H9 (cell line): ENCODE measurements around the gene BCAS3. TPM values are rescaled to one million over a fixed set of nuclear protein-coding genes. Genes with fewer than 3 reads are reported as not detected.

Experiments used
- DNase-seq: peaks from one replicate; pipeline ENCODE4 v3.0.0-alpha.2; 2017
- H2AFZ ChIP-seq: one replicate; pipeline ENCODE4 v1.6.1; 2013; ENCODE audit warnings: mild to moderate bottlenecking, low read length, control low read depth, moderate library complexity
- H2AK5ac ChIP-seq: 2 replicates; pipeline ENCODE4 v1.6.1; 2013; ENCODE audit warnings: low read length, control low read depth, mixed read lengths; ENCODE audit not compliant: insufficient read length
- H2BK120ac ChIP-seq: one replicate; pipeline ENCODE4 v1.6.1; 2013; ENCODE audit warnings: low read depth, mild to moderate bottlenecking, low read length, control low read depth, inconsistent platforms; ENCODE audit not compliant: poor library complexity, severe bottlenecking
- H2BK12ac ChIP-seq: 2 replicates; pipeline ENCODE4 v1.6.1; 2013; ENCODE audit warnings: low read length, control low read depth, mixed read lengths, low read depth; ENCODE audit not compliant: insufficient read length
- H2BK15ac ChIP-seq: 2 replicates; pipeline ENCODE4 v1.6.1; 2013; ENCODE audit warnings: low read depth, low read length, control low read depth
- H2BK20ac ChIP-seq: one replicate; pipeline ENCODE4 v1.6.1; 2013; ENCODE audit warnings: low read depth, mild to moderate bottlenecking, low read length, control low read depth, inconsistent platforms; ENCODE audit not compliant: poor library complexity, severe bottlenecking
- H2BK5ac ChIP-seq: 2 replicates; pipeline ENCODE4 v1.6.1; 2013; ENCODE audit warnings: low read length, control low read depth, mixed read lengths; ENCODE audit not compliant: insufficient read length
- H3K14ac ChIP-seq: 2 replicates; pipeline ENCODE4 v1.6.1; 2013; ENCODE audit warnings: low read length, control low read depth; ENCODE audit not compliant: insufficient read depth
- H3K18ac ChIP-seq: 2 replicates; pipeline ENCODE4 v1.6.1; 2013; ENCODE audit warnings: low read depth, mild to moderate bottlenecking, mixed read lengths, low read length, control low read depth; ENCODE audit not compliant: insufficient read length
- H3K23ac ChIP-seq: 2 replicates; pipeline ENCODE4 v1.6.1; 2013; ENCODE audit warnings: low read length, control low read depth, mixed read lengths, low read depth; ENCODE audit not compliant: insufficient read length
- H3K23me2 ChIP-seq: 2 replicates; pipeline ENCODE4 v1.6.1; 2013; ENCODE audit warnings: low read depth, mild to moderate bottlenecking, mixed read lengths, low read length, control low read depth; ENCODE audit not compliant: insufficient read length, poor library complexity, severe bottlenecking
- H3K27ac ChIP-seq: 2 replicates; pipeline ENCODE4 v1.5.1; 2013; ENCODE audit warnings: low read length, control low read depth, mixed read lengths, low read depth; ENCODE audit not compliant: insufficient read length
- H3K27me3 ChIP-seq: 2 replicates; pipeline ENCODE4 v1.6.1; 2013; ENCODE audit warnings: low read length, control low read depth, inconsistent platforms; ENCODE audit not compliant: insufficient read depth
- H3K4ac ChIP-seq: 2 replicates; pipeline ENCODE4 v1.6.1; 2013; ENCODE audit warnings: low read depth, mild to moderate bottlenecking, control low read depth, inconsistent platforms, low read length, moderate library complexity
- H3K4me1 ChIP-seq: 2 replicates; pipeline ENCODE4 v1.6.1; 2013; ENCODE audit warnings: low read length, control low read depth, inconsistent platforms; ENCODE audit not compliant: insufficient read depth
- H3K4me2 ChIP-seq: 2 replicates; pipeline ENCODE4 v1.6.1; 2013; ENCODE audit warnings: low read length, control low read depth, mixed read lengths; ENCODE audit not compliant: insufficient read length, insufficient read depth
- H3K56ac ChIP-seq: 2 replicates; pipeline ENCODE4 v1.6.1; 2013; ENCODE audit warnings: low read depth, mild to moderate bottlenecking, mixed read lengths, low read length, control low read depth; ENCODE audit not compliant: insufficient read length
- H3K79me1 ChIP-seq: 2 replicates; pipeline ENCODE4 v1.6.1; 2013; ENCODE audit warnings: low read depth, mild to moderate bottlenecking, moderate library complexity, low read length, control low read depth, inconsistent platforms; ENCODE audit not compliant: insufficient read depth, poor library complexity, severe bottlenecking
- H3K79me2 ChIP-seq: 2 replicates; pipeline ENCODE4 v1.6.1; 2013; ENCODE audit warnings: low read length, control low read depth, inconsistent platforms; ENCODE audit not compliant: insufficient read depth
- H3K9ac ChIP-seq: 2 replicates; pipeline ENCODE4 v1.6.1; 2013; ENCODE audit warnings: low read length, control low read depth, mixed read lengths; ENCODE audit not compliant: insufficient read length; ENCODE audit errors: extremely low read depth
- H3K9me3 ChIP-seq: one replicate; pipeline ENCODE4 v1.6.1; 2013; ENCODE audit warnings: low read depth, low read length, inconsistent platforms; ENCODE audit not compliant: control insufficient read depth
- H3T11ph ChIP-seq: one replicate; pipeline ENCODE4 v1.6.1; 2013; ENCODE audit warnings: mild to moderate bottlenecking, low read length, control low read depth, inconsistent platforms
- H4K20me1 ChIP-seq: one replicate; pipeline ENCODE4 v1.6.1; 2013; ENCODE audit not compliant: control insufficient read depth, insufficient read length, insufficient read depth
- H4K5ac ChIP-seq: 2 replicates; pipeline ENCODE4 v1.6.1; 2013; ENCODE audit warnings: low read depth, mild to moderate bottlenecking, mixed read lengths, low read length, control low read depth; ENCODE audit not compliant: insufficient read length
- H4K8ac ChIP-seq: replicated peaks from 2 replicates; pipeline ENCODE4 v1.6.1; 2013; ENCODE audit warnings: low read length, control low read depth, mixed read lengths, low read depth; ENCODE audit not compliant: insufficient read length
- H4K91ac ChIP-seq: 2 replicates; pipeline ENCODE4 v1.6.1; 2013; ENCODE audit warnings: low read depth, mild to moderate bottlenecking, moderate library complexity, mixed read lengths, low read length, control low read depth; ENCODE audit not compliant: insufficient read length
- H3K27ac Mint-ChIP-seq, 3 experiments: 2 replicates in 2 of 3; 3 replicates in 1 of 3; pipeline ENCODE4 v1.8.0; 2020 to 2021; ENCODE audit warnings: mixed read lengths in 3 of 3, mild to moderate bottlenecking in 1 of 3, moderate library complexity in 1 of 3
- H3K27me3 Mint-ChIP-seq: 2 replicates; pipeline ENCODE4 v1.8.0; 2021; ENCODE audit warnings: low read depth, mild to moderate bottlenecking, moderate library complexity, mixed read lengths
- H3K36me3 Mint-ChIP-seq, 3 experiments: 2 replicates in 2 of 3; 3 replicates in 1 of 3; pipeline ENCODE4 v1.8.0; 2020 to 2021; ENCODE audit warnings: low read depth in 3 of 3, mixed read lengths in 3 of 3; ENCODE audit not compliant: insufficient read depth in 1 of 3
- H3K4me1 Mint-ChIP-seq, 2 experiments: 2 replicates each; pipeline ENCODE4 v1.8.0; 2020; ENCODE audit warnings: mixed read lengths in 2 of 2
- H3K4me3 Mint-ChIP-seq, 2 experiments: 2 replicates in 1 of 2; 3 replicates in 1 of 2; pipeline ENCODE4 v1.8.0; 2020 to 2021; ENCODE audit warnings: mild to moderate bottlenecking in 2 of 2, mixed read lengths in 2 of 2, moderate library complexity in 1 of 2
- H3K9me3 Mint-ChIP-seq, 2 experiments: 2 replicates in 1 of 2; 3 replicates in 1 of 2; pipeline ENCODE4 v1.8.0; 2020; ENCODE audit warnings: mild to moderate bottlenecking in 2 of 2, mixed read lengths in 2 of 2, moderate library complexity in 1 of 2
- CTCF ChIP-seq: fragments of 200-600 bp; sonication (generic); conservative IDR thresholded peaks from 3 replicates; pipeline ENCODE4 v1.8.0; 2021; ENCODE audit warnings: antibody characterized with exemption, mild to moderate bottlenecking
- WGBS: extraction: QIAGEN DNeasy Blood & Tissue Kit; methylation state at CpG from one replicate; pipeline ENCODE4 v1.1.7; 2013; ENCODE audit warnings: missing lambda C conversion rate, low lambda C conversion rate, mixed read lengths; ENCODE audit not compliant: insufficient read length; ENCODE audit errors: extremely low coverage; 5-methylcytosine and 5-hydroxymethylcytosine counted together
- total RNA-seq: library from RNA; stranded (reverse); gene quantifications from 2 replicates; pipeline ENCODE4 v1.2.1, GENCODE V29; 2021

Gene BCAS3
- total RNA-seq, 1 experiment from 2014 or later, result 22.4 TPM

- Histone ChIP-seq H3K4me2 (no peak overlapping the region), H3K9me3 (no peaks in the 10 kb centered on the region), H2AK5ac (no peak overlapping the region), H2BK12ac (no peak overlapping the region), H3K14ac (no peak overlapping the region), H3K79me2 (no peaks in the 10 kb centered on the region), H3K23ac (no peak overlapping the region), H2BK15ac (no peak overlapping the region), H3K4ac (no peak overlapping the region), H3K79me1 (no peaks in the 10 kb centered on the region), H3T11ph (no peak overlapping the region), H4K91ac (no peak overlapping the region), H3K18ac (no peak overlapping the region), H2BK20ac (no peak overlapping the region), H3K27me3 (no peaks in the 10 kb centered on the region), H4K5ac (no peak overlapping the region), H2BK120ac (no peak overlapping the region), H2AFZ (no peak overlapping the region), H4K8ac (no peak overlapping the region), H3K4me1 (no peaks in the 10 kb centered on the region), H3K23me2 (no peaks in the 10 kb centered on the region), H3K9ac (no peak overlapping the region), H2BK5ac (no peak overlapping the region), H3K56ac (no peak overlapping the region), H3K27ac (no peak overlapping the region), H4K20me1 (no peaks in the 10 kb centered on the region)
- no peak for TF ChIP-seq CTCF
- Mint-ChIP-seq H3K4me3 (no peak overlapping the region), H3K36me3 (peaks cover 7 to 15% (median 10%) of the 10 kb centered on the region in 3 experiments), H3K9me3 (peaks cover 9 to 11% of the 10 kb centered on the region in 2 experiments), H3K27me3 (no peaks in the 10 kb centered on the region), H3K4me1 (no peaks in the 10 kb centered on the region), H3K27ac (no peak overlapping the region)
- DNase-seq, result no peak
- WGBS, result no CpG with 5 or more reads among the region's 1 CpG
Observed at GRCh38 chr17:60916043-60916442, 238.4 kb downstream of the BCAS3 start.
